Measurements from ENCODE around the gene MASP1.

- TF ChIP-seq POLR2AphosphoS5 (IDR thresholded peaks at IDR 0.05; ENCODE audit: low read depth, low read length) (no peak), POLR2A (IDR thresholded peaks at IDR 0.05; ENCODE audit: low read depth, low read length) (no peak), POU2F2 (IDR thresholded peaks at IDR 0.05; ENCODE audit: low read depth, low read length) (no peak)
Measured at GRCh38 chr3:187223799-187224198, 67.7 kb downstream of the MASP1 start.
